IPS-15b (cell line): ENCODE data around the gene SCUBE1.

Experiments
- H3K27me3 ChIP-seq: one replicate; pipeline ENCODE4 v1.6.1; 2013; ENCODE audit warnings: low read length; ENCODE audit not compliant: control insufficient read depth, insufficient read depth
- H3K36me3 ChIP-seq: one replicate; pipeline ENCODE4 v1.6.1; 2013; ENCODE audit warnings: low read length; ENCODE audit not compliant: control insufficient read depth, insufficient read depth
- H3K4me1 ChIP-seq: one replicate; pipeline ENCODE4 v1.6.1; 2013; ENCODE audit warnings: mild to moderate bottlenecking, low read length; ENCODE audit not compliant: control insufficient read depth, insufficient read depth
- H3K4me3 ChIP-seq: one replicate; pipeline ENCODE4 v1.5.1; 2013; ENCODE audit warnings: low read depth, low read length
- H3K9ac ChIP-seq: one replicate; pipeline ENCODE4 v1.6.1; 2013; ENCODE audit warnings: low read depth, mild to moderate bottlenecking, low read length
- H3K9me3 ChIP-seq: one replicate; pipeline ENCODE4 v1.6.1; 2013; ENCODE audit warnings: mild to moderate bottlenecking, low read length; ENCODE audit not compliant: control insufficient read depth, insufficient read depth

SCUBE1 gene

GRCh38 chr22:43179146-43179910 lies 163.8 kb downstream of the SCUBE1 start:
- H3K4me1 ChIP-seq = no peaks in the 10 kb centered on the region
- no peak overlapping the region for H3K9ac ChIP-seq
- peaks cover 69% of the 10 kb centered on the region for H3K36me3 ChIP-seq
- H3K4me3 ChIP-seq = no peak overlapping the region
- no peaks in the 10 kb centered on the region for H3K27me3 ChIP-seq
- no peaks in the 10 kb centered on the region for H3K9me3 ChIP-seq

- H3K36me3 ChIP-seq = peaks cover 77% of the 10 kb centered on the region
- H3K4me1 ChIP-seq = no peaks in the 10 kb centered on the region
- H3K9me3 ChIP-seq = no peaks in the 10 kb centered on the region
Observed at GRCh38 chr22:43177479-43177878, 165.7 kb downstream of the SCUBE1 start.

GRCh38 chr22:43176090-43176489 lies 167.1 kb downstream of the SCUBE1 start:
- H3K4me3 ChIP-seq = no peak overlapping the region
- H3K27me3 ChIP-seq = no peaks in the 10 kb centered on the region
- no peaks in the 10 kb centered on the region for H3K4me1 ChIP-seq
- H3K9me3 ChIP-seq = no peaks in the 10 kb centered on the region
- H3K9ac ChIP-seq = no peak overlapping the region
- peaks cover 76% of the 10 kb centered on the region for H3K36me3 ChIP-seq

More at GRCh38 chr22:43177479-43177878, 165.7 kb downstream of the SCUBE1 start:
- Histone ChIP-seq H3K27me3 (no peaks in the 10 kb centered on the region), H3K9ac (no peak overlapping the region), H3K4me3 (no peak overlapping the region)

GRCh38 chr22:43174941-43175531 lies 168.1 kb downstream of the SCUBE1 start:
- Histone ChIP-seq H3K9me3 (no peaks in the 10 kb centered on the region), H3K4me3 (no peak overlapping the region), H3K4me1 (no peaks in the 10 kb centered on the region), H3K9ac (no peak overlapping the region), H3K36me3 (peaks cover 78% of the 10 kb centered on the region), H3K27me3 (no peaks in the 10 kb centered on the region)

GRCh38 chr22:43173976-43174720 lies 169.0 kb downstream of the SCUBE1 start:
- Histone ChIP-seq H3K27me3 (no peaks in the 10 kb centered on the region), H3K9ac (no peak overlapping the region), H3K4me3 (no peak overlapping the region), H3K9me3 (no peaks in the 10 kb centered on the region), H3K4me1 (no peaks in the 10 kb centered on the region), H3K36me3 (peaks cover 71% of the 10 kb centered on the region)

GRCh38 chr22:43173566-43173965 lies 169.6 kb downstream of the SCUBE1 start:
- Histone ChIP-seq H3K9ac (no peak overlapping the region), H3K9me3 (no peaks in the 10 kb centered on the region), H3K4me1 (no peaks in the 10 kb centered on the region), H3K4me3 (no peak overlapping the region), H3K27me3 (no peaks in the 10 kb centered on the region), H3K36me3 (peaks cover 69% of the 10 kb centered on the region)

GRCh38 chr22:43172191-43172590 lies 171.0 kb downstream of the SCUBE1 start:
- H3K9ac ChIP-seq = no peak overlapping the region
- H3K9me3 ChIP-seq = no peaks in the 10 kb centered on the region
- no peaks in the 10 kb centered on the region for H3K4me1 ChIP-seq
- peaks cover 67% of the 10 kb centered on the region for H3K36me3 ChIP-seq
- no peaks in the 10 kb centered on the region for H3K27me3 ChIP-seq
- H3K4me3 ChIP-seq = no peak overlapping the region

GRCh38 chr22:43171607-43172006 lies 171.6 kb downstream of the SCUBE1 start:
- no peaks in the 10 kb centered on the region for H3K4me1 ChIP-seq
- H3K27me3 ChIP-seq = no peaks in the 10 kb centered on the region
- no peak overlapping the region for H3K9ac ChIP-seq
- no peak overlapping the region for H3K4me3 ChIP-seq
- H3K36me3 ChIP-seq = peaks cover 67% of the 10 kb centered on the region
- H3K9me3 ChIP-seq = no peaks in the 10 kb centered on the region

GRCh38 chr22:43171019-43171491 lies 172.1 kb downstream of the SCUBE1 start:
- H3K27me3 ChIP-seq = no peaks in the 10 kb centered on the region
- H3K4me1 ChIP-seq = no peaks in the 10 kb centered on the region
- no peak overlapping the region for H3K9ac ChIP-seq
- no peaks in the 10 kb centered on the region for H3K9me3 ChIP-seq
- H3K4me3 ChIP-seq = no peak overlapping the region
- peaks cover 64% of the 10 kb centered on the region for H3K36me3 ChIP-seq

- H3K4me1 ChIP-seq = no peaks in the 10 kb centered on the region
- H3K36me3 ChIP-seq = peaks cover 57% of the 10 kb centered on the region
- no peaks in the 10 kb centered on the region for H3K9me3 ChIP-seq
- no peak overlapping the region for H3K9ac ChIP-seq
- no peak overlapping the region for H3K4me3 ChIP-seq
- no peaks in the 10 kb centered on the region for H3K27me3 ChIP-seq
Observed at GRCh38 chr22:43170131-43170480, 173.1 kb downstream of the SCUBE1 start.

GRCh38 chr22:43169310-43170130 lies 173.7 kb downstream of the SCUBE1 start:
- Histone ChIP-seq H3K9ac (no peak overlapping the region), H3K4me3 (no peak overlapping the region), H3K9me3 (no peaks in the 10 kb centered on the region), H3K27me3 (no peaks in the 10 kb centered on the region), H3K36me3 (peaks cover 51% of the 10 kb centered on the region), H3K4me1 (no peaks in the 10 kb centered on the region)
